ENCODE results near the gene CDC42.

DNA sequence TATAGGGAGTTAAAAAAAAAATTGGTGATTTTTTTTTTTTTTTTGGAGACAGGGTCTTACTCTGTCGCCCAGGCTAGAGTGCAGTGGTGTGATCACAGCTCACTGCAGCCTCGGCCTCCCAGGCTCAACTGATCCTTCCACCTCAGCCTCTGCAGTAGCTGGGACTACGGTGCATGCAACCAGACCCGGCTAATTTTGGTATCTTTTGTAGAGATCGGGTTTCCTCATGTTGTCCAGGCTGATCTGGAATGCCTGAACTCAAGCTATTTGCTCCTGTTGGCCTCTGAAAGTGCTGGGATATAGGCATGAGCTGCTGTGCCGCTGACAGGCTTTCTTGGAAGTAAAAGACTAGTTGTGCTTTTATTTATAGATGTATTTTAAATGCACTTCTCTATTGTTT, 3.0 kb downstream of the CDC42 start:
- TF ChIP-seq, protein P1, sequence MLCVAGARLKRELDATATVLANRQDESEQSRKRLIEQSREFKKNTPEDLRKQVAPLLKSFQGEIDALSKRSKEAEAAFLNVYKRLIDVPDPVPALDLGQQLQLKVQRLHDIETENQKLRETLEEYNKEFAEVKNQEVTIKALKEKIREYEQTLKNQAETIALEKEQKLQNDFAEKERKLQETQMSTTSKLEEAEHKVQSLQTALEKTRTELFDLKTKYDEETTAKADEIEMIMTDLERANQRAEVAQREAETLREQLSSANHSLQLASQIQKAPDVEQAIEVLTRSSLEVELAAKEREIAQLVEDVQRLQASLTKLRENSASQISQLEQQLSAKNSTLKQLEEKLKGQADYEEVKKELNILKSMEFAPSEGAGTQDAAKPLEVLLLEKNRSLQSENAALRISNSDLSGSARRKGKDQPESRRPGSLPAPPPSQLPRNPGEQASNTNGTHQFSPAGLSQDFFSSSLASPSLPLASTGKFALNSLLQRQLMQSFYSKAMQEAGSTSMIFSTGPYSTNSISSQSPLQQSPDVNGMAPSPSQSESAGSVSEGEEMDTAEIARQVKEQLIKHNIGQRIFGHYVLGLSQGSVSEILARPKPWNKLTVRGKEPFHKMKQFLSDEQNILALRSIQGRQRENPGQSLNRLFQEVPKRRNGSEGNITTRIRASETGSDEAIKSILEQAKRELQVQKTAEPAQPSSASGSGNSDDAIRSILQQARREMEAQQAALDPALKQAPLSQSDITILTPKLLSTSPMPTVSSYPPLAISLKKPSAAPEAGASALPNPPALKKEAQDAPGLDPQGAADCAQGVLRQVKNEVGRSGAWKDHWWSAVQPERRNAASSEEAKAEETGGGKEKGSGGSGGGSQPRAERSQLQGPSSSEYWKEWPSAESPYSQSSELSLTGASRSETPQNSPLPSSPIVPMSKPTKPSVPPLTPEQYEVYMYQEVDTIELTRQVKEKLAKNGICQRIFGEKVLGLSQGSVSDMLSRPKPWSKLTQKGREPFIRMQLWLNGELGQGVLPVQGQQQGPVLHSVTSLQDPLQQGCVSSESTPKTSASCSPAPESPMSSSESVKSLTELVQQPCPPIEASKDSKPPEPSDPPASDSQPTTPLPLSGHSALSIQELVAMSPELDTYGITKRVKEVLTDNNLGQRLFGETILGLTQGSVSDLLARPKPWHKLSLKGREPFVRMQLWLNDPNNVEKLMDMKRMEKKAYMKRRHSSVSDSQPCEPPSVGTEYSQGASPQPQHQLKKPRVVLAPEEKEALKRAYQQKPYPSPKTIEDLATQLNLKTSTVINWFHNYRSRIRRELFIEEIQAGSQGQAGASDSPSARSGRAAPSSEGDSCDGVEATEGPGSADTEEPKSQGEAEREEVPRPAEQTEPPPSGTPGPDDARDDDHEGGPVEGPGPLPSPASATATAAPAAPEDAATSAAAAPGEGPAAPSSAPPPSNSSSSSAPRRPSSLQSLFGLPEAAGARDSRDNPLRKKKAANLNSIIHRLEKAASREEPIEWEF (CRISPR knock-in tag; IDR thresholded peaks at IDR 0.05), result no peak
- no peak for TF ChIP-seq CTCF (IDR thresholded peaks at IDR 0.05 in 2 of 3, conservative IDR thresholded peaks at IDR 0.05 in 1 of 3; ENCODE audit: insufficient read depth in 2 of 3, low read depth in 1 of 3, low read length in 3 of 3)
- TF ChIP-seq HDAC6 (IDR thresholded peaks at IDR 0.05; ENCODE audit: low read depth, low read length), result no peak
- no peak for TF ChIP-seq NFE2 (IDR thresholded peaks at IDR 0.05; ENCODE audit: low read depth)
- no peak for TF ChIP-seq SP1 (CRISPR knock-in tag; IDR thresholded peaks at IDR 0.05)
- TF ChIP-seq ZC3H11A (IDR thresholded peaks at IDR 0.05; ENCODE audit: low read depth, low read length), result no peak
- no peak for TF ChIP-seq HOMEZ (CRISPR knock-in tag; IDR thresholded peaks at IDR 0.05)
- no peak for TF ChIP-seq MAFK (IDR thresholded peaks at IDR 0.05; ENCODE audit: low read length)
- no peak for TF ChIP-seq ETV5 (CRISPR knock-in tag; IDR thresholded peaks at IDR 0.05; ENCODE audit: low read depth)
- no peak for TF ChIP-seq FOXA1 (IDR thresholded peaks at IDR 0.05; ENCODE audit: borderline replicate concordance)
